GM23338 (cell line): ENCODE measurements around the gene SCIN. TPM values are rescaled to one million over a fixed set of nuclear protein-coding genes. Genes with fewer than 3 reads are reported as not detected.
A peak's percentile ranks its signal among the peaks of the same experiment; 100 is the strongest.
"Not testable (repeated sequence)": the region's sequence is repeated elsewhere in the genome, so short reads cannot be mapped to it uniquely, and the experiment has no call there.

Experiments
- ATAC-seq: fragments of 200-7000 bp; cut with Tn5 transposase; 3 replicates; pipeline ENCODE4 v1.9.1; 2020
- DNase-seq: peaks from one replicate; pipeline ENCODE4 v3.0.0-alpha.2; 2015; ENCODE audit warnings: low spot score
- H2AFZ ChIP-seq: fragments of 200-600 bp; sonication (generic); 2 replicates; pipeline ENCODE4 v1.8.0; 2016; ENCODE audit warnings: antibody characterized with exemption, mild to moderate bottlenecking, moderate library complexity
- H3F3A ChIP-seq: fragments of 200-600 bp; sonication (generic); replicated peaks from 2 replicates; pipeline ENCODE4 v1.8.0; 2017; ENCODE audit warnings: antibody characterized with exemption, mixed run types, low read depth
- H3K27ac ChIP-seq: fragments of 200-600 bp; sonication (generic); 2 replicates; pipeline ENCODE4 v1.6.1; 2016; ENCODE audit warnings: low read depth
- H3K27me3 ChIP-seq: fragments of 200-600 bp; sonication (generic); 2 replicates; pipeline ENCODE4 v1.8.0; 2016; ENCODE audit warnings: mild to moderate bottlenecking, mixed run types, moderate library complexity; ENCODE audit not compliant: insufficient read depth
- H3K36me3 ChIP-seq: fragments of 200-600 bp; sonication (generic); 2 replicates; pipeline ENCODE4 v1.8.0; 2016; ENCODE audit warnings: mild to moderate bottlenecking; ENCODE audit not compliant: insufficient read depth
- H3K4me1 ChIP-seq: fragments of 200-600 bp; sonication (generic); 2 replicates; pipeline ENCODE4 v1.8.0; 2016; ENCODE audit warnings: mild to moderate bottlenecking, moderate library complexity; ENCODE audit not compliant: insufficient read depth
- H3K4me2 ChIP-seq: fragments of 200-600 bp; sonication (generic); 2 replicates; pipeline ENCODE4 v1.7.1; 2017; ENCODE audit warnings: mixed run types
- H3K4me3 ChIP-seq: fragments of 200-600 bp; sonication (generic); 2 replicates; pipeline ENCODE4 v1.6.1; 2016; ENCODE audit warnings: mixed run types
- H3K79me2 ChIP-seq: fragments of 200-600 bp; sonication (generic); replicated peaks from 2 replicates; pipeline ENCODE4 v1.8.0; 2017; ENCODE audit warnings: mild to moderate bottlenecking; ENCODE audit not compliant: insufficient read depth
- H3K9me2 ChIP-seq: fragments of 200-600 bp; sonication (generic); 2 replicates; pipeline ENCODE4 v1.8.0; 2017; ENCODE audit not compliant: insufficient read depth
- H4K20me1 ChIP-seq: fragments of 200-600 bp; sonication (generic); replicated peaks from 2 replicates; pipeline ENCODE4 v1.8.0; 2017; ENCODE audit warnings: mild to moderate bottlenecking; ENCODE audit not compliant: insufficient read depth
- H3K27ac Mint-ChIP-seq: 2 replicates; pipeline ENCODE4 v1.8.0; 2020; ENCODE audit warnings: inconsistent platforms, mild to moderate bottlenecking, moderate library complexity, mixed read lengths
- H3K27me3 Mint-ChIP-seq: 3 replicates; pipeline ENCODE4 v1.8.0; 2022; ENCODE audit warnings: low read depth, mild to moderate bottlenecking, moderate library complexity, mixed read lengths, inconsistent platforms; ENCODE audit not compliant: insufficient read depth, poor library complexity
- H3K36me3 Mint-ChIP-seq: 3 replicates; pipeline ENCODE4 v1.8.0; 2021; ENCODE audit warnings: low read depth, mild to moderate bottlenecking, inconsistent platforms, moderate library complexity, mixed read lengths
- H3K4me1 Mint-ChIP-seq: 3 replicates; pipeline ENCODE4 v1.8.0; 2020; ENCODE audit warnings: mild to moderate bottlenecking, inconsistent platforms, mixed read lengths
- H3K4me3 Mint-ChIP-seq: 3 replicates; pipeline ENCODE4 v1.8.0; 2021; ENCODE audit warnings: moderate library complexity, mild to moderate bottlenecking, inconsistent platforms, mixed read lengths
- H3K9me3 Mint-ChIP-seq: 3 replicates; pipeline ENCODE4 v1.8.0; 2020; ENCODE audit warnings: moderate library complexity, mild to moderate bottlenecking, inconsistent platforms, mixed read lengths
- REST ChIP-seq: IDR thresholded peaks from one replicate; pipeline ENCODE4 v1.6.1; 2018; ENCODE audit warnings: antibody characterized with exemption; ENCODE audit not compliant: unreplicated experiment
- ZNF462 ChIP-seq: fragments of 250-450 bp; sonication (Bioruptor Pico); IDR thresholded peaks from 2 replicates; pipeline ENCODE4 v1.5.0; 2020; ENCODE audit warnings: mild to moderate bottlenecking, moderate library complexity
- polyA plus RNA-seq: library from polyadenylated mRNA; unstranded; fragments of >200 nt; fragmentation: Nextera tagmentation; extraction: Ambion mirVana; gene quantifications from 2 replicates; pipeline ENCODE4 v1.2.1, GENCODE V29; 2016
- total RNA-seq: library from RNA; depleted of rRNA; stranded (reverse); fragments of >200 nt; shearing (Covaris generic); gene quantifications from 2 replicates; pipeline ENCODE4 v1.2.3, GENCODE V29; 2014

Gene SCIN
- total and polyA plus RNA-seq, 2 experiments from 2014 or later = 0.80 to 0.92 TPM

GRCh38 chr7:12687718-12688171 is 117.2 kb downstream of the SCIN start (continued):
- no peak for TF ChIP-seq ZNF462 (CRISPR knock-in tag)
- no peak for TF ChIP-seq REST

GRCh38 chr7:12688485-12689170 is 118.1 kb downstream of the SCIN start:
- H3K27ac ChIP-seq, DNase-seq: not testable (repeated sequence)
- peak overlapping the region; percentile 69 for H3K4me3 ChIP-seq

More at GRCh38 chr7:12688485-12689170, 118.1 kb downstream of the SCIN start:
- peaks cover 29% of the 10 kb centered on the region for H3K4me1 ChIP-seq
- not testable (repeated sequence) for H3F3A ChIP-seq, H2AFZ ChIP-seq, H3K27me3 Mint-ChIP-seq, ATAC-seq, H3K27ac Mint-ChIP-seq, H3K9me3 Mint-ChIP-seq, H3K27me3 ChIP-seq, H3K36me3 ChIP-seq, H4K20me1 ChIP-seq, H3K9me2 ChIP-seq
- peak overlapping the region; percentile 84 for H3K4me2 ChIP-seq
- Mint-ChIP-seq H3K36me3 (peaks cover 13% of the 10 kb centered on the region; the same call in 2 of the 3 replicates), H3K4me3 (peak overlapping the region; percentile 86), H3K4me1 (peaks cover 23% of the 10 kb centered on the region)
- H3K79me2 ChIP-seq = peaks cover 61% of the 10 kb centered on the region
